PC-3 (cell line): Measurements from ENCODE around the gene FIP1L1.

Experiments used
- EZH2 ChIP-seq: fragments of 300-600 bp; sonication (generic); IDR thresholded peaks from one replicate; pipeline ENCODE4 v1.6.1; 2017; ENCODE audit warnings: antibody characterized with exemption, mild to moderate bottlenecking, low read length; ENCODE audit not compliant: unreplicated experiment
- EZH2phosphoT487 ChIP-seq: fragments of 300-600 bp; sonication (generic); IDR thresholded peaks from 2 replicates; pipeline ENCODE4 v1.6.1; 2018; ENCODE audit warnings: mild to moderate bottlenecking, antibody characterized with exemption, low read length, borderline replicate concordance
- TF ChIP-seq, protein P1 (sequence below): fragments of 300-600 bp; sonication (generic); conservative IDR thresholded peaks from 2 replicates; pipeline ENCODE4 v1.5.1; 2017; ENCODE audit warnings: antibody characterized with exemption, low read depth, mild to moderate bottlenecking, low read length

GRCh38 chr4:53507058-53507457 lies 129.6 kb downstream of the FIP1L1 start:
- TF ChIP-seq, protein P1, sequence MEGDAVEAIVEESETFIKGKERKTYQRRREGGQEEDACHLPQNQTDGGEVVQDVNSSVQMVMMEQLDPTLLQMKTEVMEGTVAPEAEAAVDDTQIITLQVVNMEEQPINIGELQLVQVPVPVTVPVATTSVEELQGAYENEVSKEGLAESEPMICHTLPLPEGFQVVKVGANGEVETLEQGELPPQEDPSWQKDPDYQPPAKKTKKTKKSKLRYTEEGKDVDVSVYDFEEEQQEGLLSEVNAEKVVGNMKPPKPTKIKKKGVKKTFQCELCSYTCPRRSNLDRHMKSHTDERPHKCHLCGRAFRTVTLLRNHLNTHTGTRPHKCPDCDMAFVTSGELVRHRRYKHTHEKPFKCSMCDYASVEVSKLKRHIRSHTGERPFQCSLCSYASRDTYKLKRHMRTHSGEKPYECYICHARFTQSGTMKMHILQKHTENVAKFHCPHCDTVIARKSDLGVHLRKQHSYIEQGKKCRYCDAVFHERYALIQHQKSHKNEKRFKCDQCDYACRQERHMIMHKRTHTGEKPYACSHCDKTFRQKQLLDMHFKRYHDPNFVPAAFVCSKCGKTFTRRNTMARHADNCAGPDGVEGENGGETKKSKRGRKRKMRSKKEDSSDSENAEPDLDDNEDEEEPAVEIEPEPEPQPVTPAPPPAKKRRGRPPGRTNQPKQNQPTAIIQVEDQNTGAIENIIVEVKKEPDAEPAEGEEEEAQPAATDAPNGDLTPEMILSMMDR = no peak
- no peak for TF ChIP-seq EZH2phosphoT487
- no peak for TF ChIP-seq EZH2
